DOHH2 (cell line): ENCODE data around the gene IHH.

Source experiments
- CTCF ChIP-seq: fragments of 200-600 bp; sonication (generic); IDR thresholded peaks from one replicate; pipeline ENCODE4 v1.5.1; 2014; ENCODE audit warnings: antibody characterized with exemption, mild to moderate bottlenecking, low read depth, low read length; ENCODE audit not compliant: poor library complexity, severe bottlenecking
- EZH2phosphoT487 ChIP-seq: fragments of 200-600 bp; sonication (generic); IDR thresholded peaks from 2 replicates; pipeline ENCODE4 v1.6.1; 2017; ENCODE audit warnings: borderline replicate concordance, mild to moderate bottlenecking, antibody characterized with exemption, low read length, moderate library complexity, mixed read lengths

- no peak for TF ChIP-seq CTCF
- TF ChIP-seq EZH2phosphoT487 = no peak
Measured at GRCh38 chr2:219029829-219030165, 30.9 kb downstream of the IHH start.
